ENCODE measurements around the gene GNA12. TPM values are rescaled to one million over a fixed set of nuclear protein-coding genes. Genes with fewer than 3 reads are reported as not detected.

GNA12 gene
- total and polyA plus RNA-seq, 10 donors: 12.3 to 64.2 (median 32.4) TPM

- DNase-seq: peak; percentile 82
- Histone ChIP-seq H3K4me3 (no peak overlapping the region), H3K27ac (peak overlapping the region in 4 of 8 donors; percentile 21 to 53 (median 40)), H3K36me3 (peaks cover 0 to 42% (median 0%) of the 10 kb centered on the region in 6 donors), H3K9me3 (no peaks in the 10 kb centered on the region), H3K4me1 (peaks cover 26 to 87% (median 67%) of the 10 kb centered on the region in 6 donors), H3K27me3 (replicated peaks in 1 of 7) (no peaks in the 10 kb centered on the region)
- TF ChIP-seq POLR2A (IDR thresholded peaks at IDR 0.05) (no peak), CTCF (IDR thresholded peaks at IDR 0.05 in 8 of 11, conservative IDR thresholded peaks at IDR 0.05 in 3 of 11) (no peak), POLR2AphosphoS5 (IDR thresholded peaks at IDR 0.05) (peak in 2 of 3 donors; percentile 62 to 64)
- intact Hi-C loops (cut with DNase I; ENCODE audit: low total_unique reads): no loop called here
- WGBS, 5 donors: 74 to 78% (median 77%) methylated on average over 33 to 34 of the region's 34 CpGs
Observed at GRCh38 chr7:2718296-2718965, 125.7 kb downstream of the GNA12 start.

- intact Hi-C loops (cut with DNase I; ENCODE audit: low total_unique reads): no loop called here
Observed at GRCh38 chr7:2717293-2718261, 126.5 kb downstream of the GNA12 start.

GRCh38 chr7:2716906-2717292 lies 127.2 kb downstream of the GNA12 start:
- Histone ChIP-seq H3K27ac (peak overlapping the region in 4 of 8 donors; percentile 29 to 53 (median 40)), H3K4me1 (peaks cover 31 to 93% (median 70%) of the 10 kb centered on the region in 6 donors), H3K27me3 (replicated peaks in 1 of 7) (no peaks in the 10 kb centered on the region), H3K36me3 (peaks cover 0 to 26% (median 0%) of the 10 kb centered on the region in 6 donors), H3K9me3 (no peaks in the 10 kb centered on the region), H3K4me3 (no peak overlapping the region)
- intact Hi-C loops (cut with DNase I; ENCODE audit: low total_unique reads): no loop called here
- 72 to 80% (median 77%) methylated on average over 12 to 20 of the region's 20 CpGs for WGBS, 5 donors
- no peak for DNase-seq
- TF ChIP-seq POLR2A (IDR thresholded peaks at IDR 0.05): no peak
- TF ChIP-seq CTCF (IDR thresholded peaks at IDR 0.05 in 8 of 11, conservative IDR thresholded peaks at IDR 0.05 in 3 of 11): no peak
- TF ChIP-seq POLR2AphosphoS5 (IDR thresholded peaks at IDR 0.05): no peak

More at GRCh38 chr7:2717293-2718261, 126.5 kb downstream of the GNA12 start:
- Histone ChIP-seq H3K9me3 (no peaks in the 10 kb centered on the region), H3K27ac (peak overlapping the region in 5 of 8 donors; percentile 29 to 53 (median 41)), H3K4me1 (peaks cover 31 to 88% (median 72%) of the 10 kb centered on the region in 6 donors), H3K27me3 (replicated peaks in 1 of 7) (no peaks in the 10 kb centered on the region), H3K4me3 (no peak overlapping the region), H3K36me3 (peaks cover 0 to 33% (median 0%) of the 10 kb centered on the region in 6 donors)
- peak in 2 of 3 donors; percentile 31 to 42 for TF ChIP-seq POLR2AphosphoS5 (IDR thresholded peaks at IDR 0.05)
- no peak for TF ChIP-seq POLR2A (IDR thresholded peaks at IDR 0.05)
- TF ChIP-seq CTCF (IDR thresholded peaks at IDR 0.05 in 8 of 11, conservative IDR thresholded peaks at IDR 0.05 in 3 of 11): no peak
- 43 to 53% (median 44%) methylated on average over 46 to 47 of the region's 47 CpGs for WGBS, 5 donors
- DNase-seq: peak; percentile 83

Data from spleen (tissue), 11 donors.